ENCODE data around the gene SLC35F1.

DNA sequence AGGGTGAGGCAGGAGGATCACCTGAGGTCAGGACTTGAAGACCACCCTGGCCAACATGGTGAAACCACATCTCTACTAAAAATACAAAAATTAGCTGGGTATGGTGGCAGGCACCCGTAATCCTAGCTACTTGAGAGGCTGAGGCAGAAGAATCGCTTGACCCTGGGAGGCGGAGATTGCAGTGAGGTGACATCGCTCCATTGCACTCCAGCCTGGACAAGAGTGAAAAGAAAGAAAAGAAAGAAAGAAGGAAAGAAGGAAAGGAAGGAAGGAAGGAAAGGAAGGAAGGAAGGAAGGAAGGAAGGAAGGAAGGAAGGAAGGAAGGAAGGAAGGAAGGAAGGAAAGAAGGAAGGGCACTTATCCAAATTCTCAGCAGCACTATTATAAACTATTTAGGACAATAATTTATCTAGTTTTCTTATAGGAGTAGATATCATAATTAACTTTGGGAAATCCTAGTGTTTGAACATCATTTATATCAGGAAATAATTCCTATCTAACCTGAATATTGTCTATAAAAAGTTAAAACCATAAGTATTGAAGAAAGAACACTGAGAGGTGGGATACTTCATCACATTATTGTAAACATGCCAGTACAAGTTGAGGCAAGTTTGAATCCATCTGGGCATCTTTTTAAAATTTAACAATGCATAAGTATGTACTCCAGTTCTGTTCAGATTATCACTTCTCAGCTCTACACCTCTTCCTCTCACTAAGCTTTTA is 305.5 kb downstream of the SLC35F1 start:
- no peak for TF ChIP-seq POLR2AphosphoS5 (IDR thresholded peaks at IDR 0.05; ENCODE audit: low read depth, low read length)
- no peak for TF ChIP-seq SPI1 (IDR thresholded peaks at IDR 0.05; ENCODE audit: low read depth, low read length)
- no peak for TF ChIP-seq POLR2A (IDR thresholded peaks at IDR 0.05; ENCODE audit: low read depth, low read length)

Data from GM12891 (cell line).